ENCODE measurements around the gene FOS.

Gene FOS

GRCh38 chr14:75320196-75320595, 41.6 kb downstream of the FOS start:
- no peak overlapping the region for H3K4me3 ChIP-seq (ENCODE audit: low read depth, low read length)
- ChIA-PET CTCF (interaction anchor here (1.4 to 4.2 kb wide), 2 partner anchors 12 to 169 kb away, joined by 5 to 18 read pairs; no protein-coding TSS in a partner anchor), POLR2A (no interaction called here)
- DNase-seq (ENCODE audit: low read depth, low spot score) = no peak
- TF ChIP-seq CTCF (IDR thresholded peaks at IDR 0.05; ENCODE audit: insufficient read depth, low read length, missing control alignments) = no peak

- no peak overlapping the region for H3K4me3 ChIP-seq (ENCODE audit: low read depth, low read length)
- DNase-seq (ENCODE audit: low read depth, low spot score) = no peak
- ChIA-PET POLR2A (no interaction called here), CTCF (interaction anchor here (1.4 to 4.2 kb wide), 5 partner anchors 15 to 169 kb away, joined by 3 to 19 read pairs (median 4); no protein-coding TSS in a partner anchor)
- TF ChIP-seq CTCF (IDR thresholded peaks at IDR 0.05; ENCODE audit: insufficient read depth, low read length, missing control alignments) = no peak
These were observed 44.1 kb downstream of the FOS start for GRCh38 chr14:75322746-75323145.

- no peak for DNase-seq (ENCODE audit: low read depth, low spot score)
- no peak overlapping the region for H3K4me3 ChIP-seq (ENCODE audit: low read depth, low read length)
- TF ChIP-seq CTCF (IDR thresholded peaks at IDR 0.05; ENCODE audit: insufficient read depth, low read length, missing control alignments) = no peak
- ChIA-PET CTCF (interaction anchor here (1.0 to 2.1 kb wide), 2 partner anchors 15 to 165 kb away, joined by 3 to 10 read pairs; no protein-coding TSS in a partner anchor), POLR2A (no interaction called here)
These were observed 44.9 kb downstream of the FOS start for GRCh38 chr14:75323571-75323970.

- ChIA-PET POLR2A (no interaction called here), CTCF (interaction anchor here (0.7 to 1.7 kb wide), 5 partner anchors 10 to 170 kb away, joined by 3 to 8 read pairs (median 4); no protein-coding TSS in a partner anchor)
- no peak overlapping the region for H3K4me3 ChIP-seq (ENCODE audit: low read depth, low read length)
- TF ChIP-seq CTCF (IDR thresholded peaks at IDR 0.05; ENCODE audit: insufficient read depth, low read length, missing control alignments) = no peak
- DNase-seq (ENCODE audit: low read depth, low spot score) = no peak
These were observed 50.0 kb downstream of the FOS start for GRCh38 chr14:75328558-75329155.

GRCh38 chr14:75329369-75329768, 50.7 kb downstream of the FOS start:
- ChIA-PET POLR2A (no interaction called here), CTCF (interaction anchor here (1.1 to 1.7 kb wide), 4 partner anchors 10 to 159 kb away, joined by 3 to 8 read pairs (median 4); no protein-coding TSS in a partner anchor)
- TF ChIP-seq CTCF (IDR thresholded peaks at IDR 0.05; ENCODE audit: insufficient read depth, low read length, missing control alignments) = no peak
- H3K4me3 ChIP-seq (ENCODE audit: low read depth, low read length) = no peak overlapping the region
- DNase-seq (ENCODE audit: low read depth, low spot score) = no peak

GRCh38 chr14:75331471-75331870, 52.8 kb downstream of the FOS start:
- no peak overlapping the region for H3K4me3 ChIP-seq (ENCODE audit: low read depth, low read length)
- no peak for DNase-seq (ENCODE audit: low read depth, low spot score)
- ChIA-PET CTCF (no interaction called here), POLR2A (no interaction called here)
- no peak for TF ChIP-seq CTCF (IDR thresholded peaks at IDR 0.05; ENCODE audit: insufficient read depth, low read length, missing control alignments)

Measured in AG04449 (cell line).